Spleen (tissue), 7 donors: Measurements from ENCODE around the gene SMAD1.

ENCODE experiments used
- POLR2A ChIP-seq, 3 donors: fragments of 450-650 bp; IDR thresholded peaks; one replicate each; pipeline ENCODE4 v1.5.1; 2017; ENCODE audit warnings: antibody characterized with exemption in 3 of 3, mild to moderate bottlenecking in 1 of 3
- TF ChIP-seq, protein P1 (sequence below), 11 experiments: fragments of 200-600 bp in 7 of 11; fragments of 450-650 bp in 4 of 11; sonication (generic) in 4 of 11; IDR thresholded peaks in 8 of 11; conservative IDR thresholded peaks in 3 of 11; 1 replicate in 7 of 11; 2 replicates in 4 of 11; pipeline versions ENCODE4 v1.4.0 to v1.8.0; 2016 to 2021; ENCODE audit warnings: antibody characterized with exemption in 11 of 11, inconsistent platforms in 4 of 11, mild to moderate bottlenecking in 1 of 11
- donor health status: DM: no; HTN: no; CAD: no; lungs with moderate emphysema.
- donor health status: DM: no; HTN: no; CAD: no.
- donor health status: DM: no; HTN: no; CAD: no.

DNA sequence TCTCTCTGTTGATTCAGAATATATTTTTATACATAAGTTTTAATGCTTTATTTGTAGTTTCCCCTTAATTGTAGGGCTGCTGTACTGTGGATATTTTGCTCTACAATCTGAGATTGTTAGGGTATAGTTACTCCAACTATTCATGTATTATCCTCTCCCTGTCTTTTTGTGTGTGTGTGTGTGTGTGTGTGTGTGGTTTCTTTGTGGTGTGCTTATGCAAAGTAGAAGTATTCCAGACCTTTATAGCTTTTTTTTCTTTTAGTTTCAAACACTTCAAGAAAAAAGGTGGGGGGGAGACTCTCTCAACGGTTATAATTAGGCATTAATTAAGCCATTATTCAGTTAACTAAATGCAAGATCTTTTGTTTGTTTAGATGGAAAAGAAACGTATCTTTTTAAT lies 6.7 kb downstream of the SMAD1 start:
- TF ChIP-seq, protein P1, sequence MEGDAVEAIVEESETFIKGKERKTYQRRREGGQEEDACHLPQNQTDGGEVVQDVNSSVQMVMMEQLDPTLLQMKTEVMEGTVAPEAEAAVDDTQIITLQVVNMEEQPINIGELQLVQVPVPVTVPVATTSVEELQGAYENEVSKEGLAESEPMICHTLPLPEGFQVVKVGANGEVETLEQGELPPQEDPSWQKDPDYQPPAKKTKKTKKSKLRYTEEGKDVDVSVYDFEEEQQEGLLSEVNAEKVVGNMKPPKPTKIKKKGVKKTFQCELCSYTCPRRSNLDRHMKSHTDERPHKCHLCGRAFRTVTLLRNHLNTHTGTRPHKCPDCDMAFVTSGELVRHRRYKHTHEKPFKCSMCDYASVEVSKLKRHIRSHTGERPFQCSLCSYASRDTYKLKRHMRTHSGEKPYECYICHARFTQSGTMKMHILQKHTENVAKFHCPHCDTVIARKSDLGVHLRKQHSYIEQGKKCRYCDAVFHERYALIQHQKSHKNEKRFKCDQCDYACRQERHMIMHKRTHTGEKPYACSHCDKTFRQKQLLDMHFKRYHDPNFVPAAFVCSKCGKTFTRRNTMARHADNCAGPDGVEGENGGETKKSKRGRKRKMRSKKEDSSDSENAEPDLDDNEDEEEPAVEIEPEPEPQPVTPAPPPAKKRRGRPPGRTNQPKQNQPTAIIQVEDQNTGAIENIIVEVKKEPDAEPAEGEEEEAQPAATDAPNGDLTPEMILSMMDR (IDR thresholded peaks at IDR 0.05 in 8 of 11, conservative IDR thresholded peaks at IDR 0.05 in 3 of 11): no peak
- TF ChIP-seq POLR2A (IDR thresholded peaks at IDR 0.05): no peak
